GM12865 (cell line): ENCODE results near the gene S100A12.

Experiments
- DNase-seq: peaks from one replicate; pipeline ENCODE4 v3.0.0; 2010; ENCODE audit warnings: low read depth
- H3K4me3 ChIP-seq: 2 replicates; pipeline ENCODE4 v1.5.1; 2011; ENCODE audit warnings: mild to moderate bottlenecking, low read depth, low read length, control low read depth
- TF ChIP-seq, protein P1 (sequence below): IDR thresholded peaks from 2 replicates; pipeline ENCODE4 v1.5.1; 2011; ENCODE audit warnings: low read length, control low read depth, low read depth, inconsistent platforms; ENCODE audit not compliant: insufficient read depth; ENCODE audit errors: missing control alignments

Gene S100A12

DNA sequence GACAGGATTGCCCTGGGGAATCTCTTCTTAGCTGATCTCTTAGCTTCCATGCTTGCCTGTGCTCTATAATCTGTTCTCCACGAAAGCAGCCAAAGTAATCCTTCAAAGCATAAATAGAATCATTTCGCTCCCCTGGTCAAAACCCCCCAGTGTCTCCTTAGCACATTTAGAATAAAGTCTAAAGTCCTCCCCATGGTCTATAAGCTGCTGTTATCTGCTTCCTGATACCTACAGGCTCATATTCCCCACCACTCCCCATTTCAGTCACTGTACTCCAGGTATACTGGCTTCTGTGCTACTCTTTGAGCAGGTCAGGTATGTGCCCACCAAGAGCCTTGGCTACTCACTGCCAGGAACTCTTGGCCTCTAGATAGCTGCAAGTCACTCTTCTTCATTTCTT, 2.9 kb downstream of the S100A12 start:
- no peak for DNase-seq
- TF ChIP-seq, protein P1, sequence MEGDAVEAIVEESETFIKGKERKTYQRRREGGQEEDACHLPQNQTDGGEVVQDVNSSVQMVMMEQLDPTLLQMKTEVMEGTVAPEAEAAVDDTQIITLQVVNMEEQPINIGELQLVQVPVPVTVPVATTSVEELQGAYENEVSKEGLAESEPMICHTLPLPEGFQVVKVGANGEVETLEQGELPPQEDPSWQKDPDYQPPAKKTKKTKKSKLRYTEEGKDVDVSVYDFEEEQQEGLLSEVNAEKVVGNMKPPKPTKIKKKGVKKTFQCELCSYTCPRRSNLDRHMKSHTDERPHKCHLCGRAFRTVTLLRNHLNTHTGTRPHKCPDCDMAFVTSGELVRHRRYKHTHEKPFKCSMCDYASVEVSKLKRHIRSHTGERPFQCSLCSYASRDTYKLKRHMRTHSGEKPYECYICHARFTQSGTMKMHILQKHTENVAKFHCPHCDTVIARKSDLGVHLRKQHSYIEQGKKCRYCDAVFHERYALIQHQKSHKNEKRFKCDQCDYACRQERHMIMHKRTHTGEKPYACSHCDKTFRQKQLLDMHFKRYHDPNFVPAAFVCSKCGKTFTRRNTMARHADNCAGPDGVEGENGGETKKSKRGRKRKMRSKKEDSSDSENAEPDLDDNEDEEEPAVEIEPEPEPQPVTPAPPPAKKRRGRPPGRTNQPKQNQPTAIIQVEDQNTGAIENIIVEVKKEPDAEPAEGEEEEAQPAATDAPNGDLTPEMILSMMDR = no peak
- no peak overlapping the region for H3K4me3 ChIP-seq

DNA sequence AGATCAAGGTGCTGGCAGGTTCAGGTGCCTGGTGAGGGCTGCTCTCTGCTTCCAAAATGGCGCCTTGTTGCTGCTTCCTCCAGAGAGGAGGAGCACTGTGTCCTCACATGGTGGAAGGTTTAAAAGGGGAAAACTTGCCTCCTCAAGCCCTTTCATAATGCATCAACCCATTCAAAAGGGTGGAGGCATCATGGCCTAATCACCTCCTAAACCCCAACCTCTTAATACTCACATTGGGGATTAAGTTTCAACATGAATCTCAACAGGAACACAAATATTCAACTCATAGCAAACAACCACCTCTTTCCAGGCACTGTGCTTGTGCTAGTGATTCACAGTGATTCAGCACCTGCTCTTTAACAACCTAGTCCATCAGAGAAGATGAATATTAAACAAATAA, 4.2 kb downstream of the S100A12 start:
- no peak for DNase-seq
- H3K4me3 ChIP-seq = no peak overlapping the region
- TF ChIP-seq, protein P1 = no peak

DNA sequence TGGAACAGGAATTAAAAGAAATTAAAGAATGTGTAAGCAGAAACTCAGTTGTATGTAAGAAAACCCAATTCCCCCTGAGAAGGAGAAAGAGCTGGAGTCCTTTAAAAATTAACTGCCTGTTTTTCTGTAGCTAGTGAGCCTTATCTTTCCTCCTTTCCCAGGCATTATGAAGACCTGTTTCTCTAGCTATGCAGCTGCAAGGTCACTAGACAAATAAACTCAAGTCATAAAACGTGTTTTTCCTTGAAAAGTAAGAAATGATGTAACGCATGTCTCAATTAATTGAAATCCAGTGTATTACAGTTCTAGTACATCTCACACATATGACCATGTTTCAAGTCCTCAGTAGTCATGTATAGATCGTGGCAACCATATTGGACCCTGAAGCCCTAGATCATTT, 5.3 kb downstream of the S100A12 start:
- TF ChIP-seq, protein P1 = no peak
- no peak for DNase-seq
- no peak overlapping the region for H3K4me3 ChIP-seq

DNA sequence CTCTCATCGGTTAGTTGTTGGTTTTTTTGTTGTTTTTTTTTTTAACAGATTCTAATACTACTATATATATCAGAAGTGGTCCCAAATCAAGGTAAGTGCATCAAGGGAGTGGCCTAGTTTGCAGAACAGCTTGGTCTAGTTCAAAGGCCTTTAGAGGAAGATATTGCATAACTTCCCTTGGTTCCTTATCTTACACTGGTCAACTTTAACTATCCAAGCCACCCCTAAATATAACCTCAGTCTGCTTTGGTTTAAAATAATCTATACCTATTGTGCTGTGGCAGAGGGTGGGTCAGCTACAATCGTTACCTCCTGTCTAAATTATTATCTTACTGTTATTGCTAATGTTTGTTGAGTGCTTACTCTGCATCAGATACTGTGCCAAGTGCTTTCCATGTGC, 6.9 kb downstream of the S100A12 start:
- no peak for DNase-seq
- no peak overlapping the region for H3K4me3 ChIP-seq
- TF ChIP-seq, protein P1 = no peak

DNA sequence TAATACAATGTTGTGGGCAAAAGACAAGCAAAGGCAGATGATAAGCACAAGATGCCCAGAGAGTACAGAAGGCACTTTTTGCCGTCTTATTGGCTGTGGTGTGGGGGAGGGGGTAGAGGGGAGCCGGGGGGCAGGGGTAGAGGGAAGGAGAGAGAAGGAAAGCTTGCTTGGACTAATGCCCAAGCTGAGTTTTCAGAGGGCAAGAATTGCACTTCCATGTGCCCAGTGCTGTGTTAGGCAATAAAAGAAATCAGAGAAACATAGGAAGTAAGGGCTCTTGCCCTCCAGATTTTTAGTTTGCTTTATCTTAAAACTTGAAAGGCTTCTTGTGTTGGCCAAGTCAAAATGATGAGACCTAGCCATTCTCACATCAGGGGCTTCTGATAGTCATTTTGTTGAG, 8.3 kb downstream of the S100A12 start:
- DNase-seq = no peak
- no peak overlapping the region for H3K4me3 ChIP-seq
- TF ChIP-seq, protein P1 = no peak

DNA sequence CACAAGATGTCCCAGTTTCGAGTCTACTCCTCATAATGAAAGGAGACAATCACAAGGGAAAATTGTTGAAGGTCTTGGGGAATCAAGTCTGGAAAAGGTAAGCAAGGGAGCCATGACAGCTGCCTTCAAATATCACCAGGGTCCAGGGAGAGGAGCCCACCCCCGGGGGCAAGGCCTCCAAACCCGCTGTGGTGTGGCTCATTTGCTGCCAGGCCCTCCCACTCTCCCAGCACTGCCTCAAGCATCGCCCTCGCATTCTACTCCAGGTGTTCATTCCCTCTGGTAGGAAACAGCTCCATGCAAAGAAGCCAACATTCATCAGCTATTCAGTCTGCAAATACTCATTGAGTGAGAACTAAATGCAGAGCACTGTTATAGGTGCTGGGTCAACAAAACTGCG, 9.2 kb downstream of the S100A12 start:
- TF ChIP-seq, protein P1 = no peak
- H3K4me3 ChIP-seq = no peak overlapping the region
- no peak for DNase-seq

DNA sequence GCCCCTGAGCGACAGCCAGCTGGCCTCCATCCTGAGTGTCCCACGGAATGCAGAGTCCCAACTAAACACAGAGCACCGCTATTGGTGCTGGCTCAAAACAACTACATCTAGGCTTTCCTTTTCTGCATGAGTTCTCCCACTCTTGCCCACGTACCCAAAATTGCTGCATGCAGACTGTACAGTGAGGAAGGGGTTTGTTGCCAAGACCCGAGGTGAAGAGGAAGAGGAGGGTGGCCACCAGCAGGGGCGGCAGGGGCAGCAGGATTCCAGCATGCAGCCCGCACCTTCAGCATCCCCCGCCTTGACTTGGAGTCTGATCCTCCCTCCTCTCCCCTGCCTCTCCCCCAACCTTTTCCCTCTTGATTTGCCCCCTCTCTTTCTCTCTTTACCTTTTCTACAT, 9.7 kb downstream of the S100A12 start:
- TF ChIP-seq, protein P1 = no peak
- no peak overlapping the region for H3K4me3 ChIP-seq
- DNase-seq = no peak
